Stimulated activated CD4-positive, alpha-beta T cell treated with anti-CD3 and anti-CD28 coated beads, TNF-alpha, amount 100 ng/mL, for 24 hours (primary cell): Measurements from ENCODE around the gene CENPO.
"Not testable (repeated sequence)": the region's sequence is repeated elsewhere in the genome, so short reads cannot be mapped to it uniquely, and the experiment has no call there.

ENCODE experiments used
- DNase-seq, 3 experiments: peaks; one replicate each; pipeline ENCODE4 v3.0.0-alpha.2; 2020; ENCODE audit warnings: low read depth in 3 of 3

Gene CENPO

DNA sequence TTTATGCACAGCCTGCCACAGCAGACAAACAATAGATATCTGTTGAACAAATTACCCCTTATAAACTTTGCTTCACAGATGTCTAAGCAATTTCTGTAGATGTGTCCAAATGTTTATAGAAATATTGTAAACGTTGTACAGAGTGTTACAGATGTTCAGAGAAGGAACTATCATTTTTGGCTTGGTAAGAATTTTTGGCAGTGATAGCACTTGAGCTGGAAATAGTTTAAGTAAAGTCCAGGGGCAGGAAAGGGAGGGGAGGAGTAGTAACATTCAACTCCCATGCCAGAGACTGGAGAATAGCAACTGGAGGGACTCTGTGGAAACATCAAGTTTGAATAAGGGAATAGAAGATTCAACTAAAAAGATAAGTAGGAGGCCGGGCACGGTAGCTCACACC is 4.4 kb upstream of the CENPO start:
- DNase-seq: no peak

DNA sequence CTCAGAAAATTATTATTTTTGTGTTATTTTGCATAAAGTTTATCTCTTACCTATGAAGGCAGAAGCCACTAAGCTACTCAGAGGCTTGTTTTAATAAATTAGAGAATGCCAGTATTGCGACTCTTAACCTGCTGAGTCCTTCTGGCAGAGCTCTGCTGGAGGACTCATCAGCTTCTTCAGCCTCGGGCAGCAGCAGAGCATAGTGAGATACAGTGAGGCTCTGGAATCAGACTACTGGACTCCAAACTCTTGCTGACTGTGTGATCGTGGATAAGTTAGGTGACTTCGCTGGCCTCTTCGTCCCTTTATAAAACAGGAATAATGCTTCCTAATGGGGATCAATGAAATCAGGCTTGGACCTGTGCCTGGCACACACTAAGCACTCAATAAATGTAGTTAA is 1.8 kb upstream of the CENPO start:
- no peak for DNase-seq

DNA sequence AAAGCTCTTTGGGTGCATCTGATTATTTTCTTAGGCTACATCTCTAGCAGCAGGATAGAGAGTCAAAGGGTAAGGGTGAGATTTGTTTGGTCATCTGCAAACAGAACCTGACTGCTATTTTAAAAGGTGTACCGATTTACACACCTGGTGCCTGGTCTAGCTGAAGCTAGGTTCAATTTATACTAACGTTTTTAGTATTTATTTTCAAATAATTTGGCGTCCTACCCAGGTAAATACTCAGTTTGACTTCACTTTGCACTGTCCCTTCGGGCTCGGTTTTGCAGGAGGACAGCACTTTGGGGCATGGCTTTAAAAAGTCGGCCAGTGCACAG is 717 bp upstream of the CENPO start:
- DNase-seq: no peak

DNA sequence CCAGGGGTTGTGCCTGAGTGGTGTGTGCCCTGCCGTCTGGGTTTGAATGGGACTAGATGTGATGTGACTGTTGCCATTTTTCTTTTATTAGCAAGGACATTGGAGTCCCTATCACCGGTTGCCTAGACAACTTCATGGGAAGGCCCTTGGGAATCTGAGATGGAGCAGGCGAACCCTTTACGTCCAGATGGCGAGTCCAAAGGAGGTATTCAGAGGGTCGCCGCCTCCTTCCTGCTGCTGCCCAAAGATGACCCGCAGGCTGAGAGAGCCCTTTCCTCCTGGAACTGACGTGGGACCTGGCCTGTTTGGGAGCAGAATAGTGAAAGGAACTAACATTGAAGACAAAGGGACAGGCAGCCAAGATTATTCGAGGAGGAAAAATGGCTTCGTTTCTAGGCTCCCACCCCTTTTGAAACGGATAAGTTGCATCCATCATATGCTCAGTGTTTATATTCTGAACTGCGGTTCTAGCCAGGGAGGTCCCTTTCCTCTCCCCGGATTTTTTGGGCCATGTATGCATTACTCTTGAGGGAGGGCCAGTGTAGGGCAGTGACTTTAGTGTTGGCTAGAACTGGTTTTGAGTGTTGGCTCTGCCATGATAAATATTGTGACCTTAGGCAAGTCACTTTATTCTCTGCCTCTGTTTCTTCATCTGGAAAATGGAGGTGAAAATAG is 673 bp downstream of the CENPO start:
- DNase-seq: no peak

DNA sequence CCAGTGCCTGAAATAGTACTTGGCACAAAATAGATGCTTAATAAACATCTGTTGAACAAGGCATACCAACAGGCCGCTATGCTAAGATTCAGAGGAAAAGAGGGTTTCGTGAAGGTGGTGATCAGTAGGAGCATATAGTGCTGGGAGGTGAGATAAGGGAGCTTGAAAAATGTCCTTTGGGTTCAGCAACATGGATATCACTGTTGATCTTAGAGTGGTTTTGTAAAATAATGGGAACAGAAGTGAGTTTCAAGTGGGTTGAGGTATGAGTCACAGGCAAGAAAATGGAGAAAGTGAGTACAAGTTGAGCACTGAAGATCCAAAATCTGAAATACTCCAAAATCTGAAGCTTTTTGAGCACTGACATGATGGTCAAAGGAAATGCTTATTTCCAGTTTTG is 4.4 kb downstream of the CENPO start:
- no peak for DNase-seq

DNA sequence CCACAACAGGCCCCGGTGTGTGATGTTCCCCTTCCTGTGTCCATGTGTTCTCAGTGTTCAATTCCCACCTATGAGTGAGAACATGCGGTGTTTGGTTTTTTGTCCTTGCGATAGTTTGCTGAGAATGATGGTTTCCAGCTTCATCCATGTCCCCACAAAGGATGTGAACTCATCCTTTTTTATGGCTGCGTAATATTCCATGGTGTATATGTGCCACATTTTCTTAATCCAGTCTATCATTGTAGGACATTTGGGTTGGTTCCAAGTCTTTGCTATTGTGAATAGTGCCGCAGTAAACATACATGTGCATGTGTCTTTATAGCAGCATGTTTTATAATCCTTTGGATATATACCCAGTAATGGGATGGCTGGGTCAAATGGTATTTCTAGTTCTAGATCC is 7.3 kb downstream of the CENPO start:
- DNase-seq: not testable (repeated sequence)

DNA sequence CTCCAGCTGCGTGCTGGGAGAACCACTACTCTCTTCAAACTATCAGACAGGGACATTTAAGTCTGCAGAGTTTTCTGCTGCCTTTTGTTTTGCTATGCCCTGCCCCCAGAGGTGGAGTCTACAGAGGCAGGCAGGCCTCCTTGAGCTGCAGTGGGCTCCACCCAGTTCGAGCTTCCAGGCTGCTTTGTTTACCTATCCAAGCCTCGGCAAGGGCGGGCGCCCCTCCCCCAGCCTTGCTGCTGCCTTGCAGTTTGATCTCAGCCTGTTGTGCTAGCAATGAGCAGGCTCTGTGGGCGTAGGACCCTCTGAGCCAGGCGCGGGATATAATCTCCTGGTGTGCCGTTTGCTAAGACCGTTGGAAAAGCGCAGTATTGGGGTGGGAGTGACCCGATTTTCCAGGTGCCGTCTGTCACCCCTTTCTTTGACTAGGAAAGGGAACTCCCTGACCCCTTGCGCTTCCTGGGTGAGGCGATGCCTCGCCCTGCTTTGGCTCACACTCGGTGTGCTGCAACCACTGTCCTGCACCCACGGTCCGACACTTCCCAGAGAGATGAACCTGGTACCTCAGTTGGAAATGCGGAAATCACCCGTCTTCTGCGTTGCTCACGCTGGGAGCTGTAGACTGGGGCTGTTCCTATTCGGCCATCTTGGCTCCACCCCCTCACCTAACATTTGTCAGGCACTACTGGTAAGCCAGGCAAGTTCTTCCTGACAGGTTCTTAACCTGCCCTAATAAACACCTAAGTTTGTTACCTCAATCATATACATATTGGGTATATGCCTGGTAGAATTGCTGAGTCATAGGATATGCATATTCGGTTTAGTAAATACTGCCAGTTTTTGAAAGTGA is 12.8 kb downstream of the CENPO start:
- DNase-seq: not testable (repeated sequence)

DNA sequence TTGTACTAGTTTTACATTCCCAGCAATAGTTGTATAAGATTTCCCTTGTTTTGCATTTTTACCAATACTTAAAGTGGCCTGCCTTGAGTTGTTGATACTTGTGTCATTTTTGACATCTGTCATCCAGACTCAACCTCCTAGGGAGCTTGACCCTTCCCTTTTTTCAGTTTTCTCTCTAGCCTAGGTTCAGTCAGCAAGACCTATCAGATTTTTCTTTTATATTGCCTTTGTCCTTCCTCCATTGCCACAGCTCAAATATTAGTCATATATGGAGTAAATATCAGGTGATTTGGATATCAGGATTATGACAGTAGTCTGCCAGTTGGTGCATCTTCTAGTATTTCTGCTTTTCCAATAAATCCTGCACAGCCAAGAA is 13.4 kb downstream of the CENPO start:
- no peak for DNase-seq

DNA sequence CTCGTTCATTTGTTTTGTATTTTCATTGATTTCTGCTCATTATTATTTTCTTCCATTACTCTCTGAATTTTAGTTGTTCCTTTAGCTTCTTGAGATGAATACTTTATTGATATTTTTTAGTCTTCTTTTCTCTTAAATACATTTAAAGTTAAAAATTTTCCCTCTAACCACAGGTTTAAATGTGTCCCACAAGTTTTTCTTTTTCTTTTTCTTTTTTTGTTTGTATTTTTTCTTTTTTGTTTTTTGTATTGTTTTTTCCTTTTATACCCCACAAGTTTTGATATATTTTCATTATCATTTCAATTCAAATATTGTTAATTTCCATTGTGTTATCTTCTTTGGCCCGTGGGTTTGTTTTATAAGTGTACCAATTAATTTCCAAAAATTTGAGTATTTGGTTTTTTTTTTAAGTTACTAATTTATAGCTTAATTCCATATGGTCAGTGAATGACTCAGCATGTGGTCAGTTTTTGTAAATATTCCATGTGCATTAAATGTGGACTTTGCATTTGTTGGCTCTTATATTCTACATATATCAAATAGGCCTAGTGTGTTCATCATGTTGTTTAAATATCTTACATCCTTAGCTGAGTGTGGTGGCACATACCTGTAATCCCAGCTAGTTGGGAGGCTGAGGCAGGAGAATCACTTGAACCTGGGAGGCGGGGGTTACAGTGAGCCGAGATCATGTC is 16.2 kb downstream of the CENPO start:
- DNase-seq: no peak

DNA sequence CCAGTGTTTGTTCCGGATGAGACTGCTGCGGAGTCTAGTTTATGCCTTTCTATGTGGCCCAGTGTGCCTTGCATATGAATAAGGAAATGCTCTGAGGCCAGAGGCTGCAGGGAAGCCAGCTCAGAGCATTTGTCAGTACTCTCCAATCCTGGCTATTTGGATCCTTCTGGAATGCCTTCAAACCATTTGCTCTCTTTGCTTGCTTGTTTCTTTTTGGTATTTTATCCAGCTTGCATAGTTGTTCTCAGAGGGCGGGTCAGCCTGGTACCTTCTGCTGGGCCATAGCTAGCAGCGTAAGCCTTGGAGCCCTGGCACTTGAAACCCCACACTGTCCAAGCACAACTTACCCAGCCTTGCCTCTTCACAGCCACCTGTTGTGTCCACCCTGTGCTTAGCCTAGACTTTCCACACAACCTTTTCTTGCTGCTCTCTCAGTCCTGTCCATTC is 20.5 kb downstream of the CENPO start:
- DNase-seq: no peak

DNA sequence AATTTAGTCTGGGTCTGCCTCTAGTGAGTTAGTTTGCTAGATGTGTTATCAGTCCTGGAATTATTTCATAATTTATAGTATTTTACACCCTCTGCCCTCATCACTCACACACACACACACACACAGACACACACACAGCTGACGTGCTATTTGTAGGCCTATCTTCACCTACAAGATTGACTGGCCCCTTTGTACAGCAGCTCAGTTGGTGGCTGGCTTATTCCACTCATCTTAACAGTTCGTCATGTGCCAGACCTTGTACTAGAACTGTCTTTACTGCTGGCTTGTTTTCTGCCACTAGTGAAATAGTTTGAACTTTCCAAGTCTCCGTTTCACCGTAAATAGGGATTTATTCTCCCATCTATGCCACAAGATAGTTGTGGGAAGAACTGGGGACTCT is 21.3 kb downstream of the CENPO start:
- no peak for DNase-seq

DNA sequence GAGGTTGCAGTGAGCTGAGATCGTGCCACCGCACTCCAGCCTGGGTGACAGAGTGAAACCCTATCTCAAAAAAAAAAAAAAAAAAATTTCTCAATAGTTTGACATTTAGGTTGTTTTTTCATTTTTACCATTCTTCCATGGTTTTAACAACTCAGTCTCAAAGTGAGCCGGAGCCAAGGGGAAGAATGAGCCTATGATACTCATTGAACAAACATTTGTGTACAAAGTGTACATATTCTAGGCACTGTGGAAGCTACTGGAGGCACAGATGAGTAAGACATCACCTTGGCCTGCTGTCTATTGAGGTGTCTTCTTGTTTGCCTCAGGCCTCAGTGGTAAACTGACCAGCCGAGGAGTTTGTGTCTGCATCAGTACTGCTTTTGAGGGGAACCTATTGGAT is 21.9 kb downstream of the CENPO start:
- DNase-seq: no peak

DNA sequence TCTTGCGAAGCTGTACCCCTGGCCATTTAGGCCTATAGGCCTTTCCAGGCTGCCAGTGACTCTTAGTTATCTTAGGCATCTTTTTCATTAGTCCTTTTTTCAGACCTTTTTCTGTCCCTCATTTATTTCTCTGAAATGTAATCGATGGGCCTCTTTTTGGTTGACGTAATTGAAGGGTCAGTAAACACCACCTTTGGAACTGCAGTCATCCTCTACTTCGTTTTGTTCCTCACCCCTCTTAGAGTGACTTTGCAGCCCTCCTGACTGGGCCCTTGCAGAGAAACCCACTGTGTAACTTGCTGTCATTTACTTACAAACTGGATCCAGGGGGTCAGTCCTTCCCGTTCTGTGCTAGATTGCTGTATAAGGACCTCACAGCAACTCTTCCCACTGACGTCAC is 23.2 kb downstream of the CENPO start:
- DNase-seq: no peak

DNA sequence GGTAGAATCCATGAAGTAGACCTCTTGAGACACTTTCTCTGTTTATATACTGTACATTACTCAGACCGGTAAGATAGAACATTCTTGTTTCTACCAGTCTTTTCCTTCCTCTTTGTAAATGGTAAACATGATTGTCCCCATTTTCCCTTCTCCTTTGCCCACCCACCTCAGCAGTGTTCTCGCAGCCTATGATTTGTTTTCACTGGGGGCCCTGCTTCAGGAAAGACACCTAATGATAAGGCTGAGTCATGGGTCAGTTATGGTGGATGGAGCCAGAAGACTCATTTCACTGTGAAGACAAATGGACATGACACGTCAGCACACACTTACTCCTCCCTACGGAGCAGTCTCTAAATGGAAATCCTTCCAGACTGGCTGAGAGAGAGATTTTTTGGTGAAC is 23.7 kb downstream of the CENPO start:
- no peak for DNase-seq

DNA sequence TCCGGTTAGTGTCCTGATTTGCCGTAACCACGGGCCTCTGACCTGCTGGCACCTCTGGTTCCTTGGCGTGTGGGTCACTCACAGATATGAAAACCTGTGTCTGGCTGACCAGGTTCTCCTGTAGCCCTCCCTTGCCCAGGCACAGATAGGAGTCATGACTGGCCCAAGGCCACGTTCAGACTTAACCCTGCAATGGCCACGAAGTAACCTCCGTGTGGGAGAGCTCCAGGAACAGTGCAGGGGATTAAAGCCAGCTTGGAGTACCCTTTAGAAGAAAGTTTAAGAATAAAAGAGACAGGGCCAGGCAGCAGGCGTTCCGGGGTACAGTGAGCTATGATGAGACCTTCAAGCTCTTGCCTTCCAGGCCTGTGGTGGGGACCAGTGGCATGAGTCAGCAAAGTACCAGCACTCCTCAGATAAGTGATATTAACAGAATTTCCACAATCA is 25.5 kb downstream of the CENPO start:
- no peak for DNase-seq

DNA sequence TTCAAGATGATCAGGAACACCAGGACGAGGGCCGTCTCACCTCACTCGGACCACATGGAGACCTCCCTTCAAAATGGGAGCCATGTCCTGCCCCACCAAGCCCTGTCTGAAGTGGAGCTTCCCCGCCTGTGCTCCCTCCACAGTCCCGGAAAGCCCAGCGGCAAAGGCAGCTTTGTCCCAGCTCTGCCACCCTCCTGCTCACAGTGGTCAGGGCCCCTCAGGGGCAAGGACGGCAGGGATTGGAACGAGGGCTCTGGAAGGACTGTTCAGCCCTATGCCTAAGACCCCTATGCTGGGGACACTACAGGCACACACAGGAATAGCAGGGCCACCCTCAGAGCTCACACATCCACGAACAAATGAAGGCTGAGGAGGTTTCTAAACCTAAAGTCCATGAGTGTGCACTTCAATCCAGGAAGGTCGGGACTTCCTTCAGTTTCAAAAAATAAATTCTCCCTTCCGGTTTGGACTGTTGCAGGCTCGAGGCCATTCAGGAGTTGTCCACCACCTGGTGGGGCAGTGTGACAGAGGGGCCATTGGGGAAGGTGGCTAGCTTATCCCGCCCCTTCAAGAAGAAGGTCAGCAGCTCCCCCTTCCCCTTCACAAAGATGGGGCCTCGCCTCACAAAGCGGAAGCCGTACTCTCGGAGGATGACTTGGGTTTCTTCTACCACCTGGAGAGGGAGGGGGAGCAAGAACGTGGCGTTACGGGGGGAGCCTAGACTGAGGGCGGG is 26.4 kb downstream of the CENPO start:
- DNase-seq: no peak

DNA sequence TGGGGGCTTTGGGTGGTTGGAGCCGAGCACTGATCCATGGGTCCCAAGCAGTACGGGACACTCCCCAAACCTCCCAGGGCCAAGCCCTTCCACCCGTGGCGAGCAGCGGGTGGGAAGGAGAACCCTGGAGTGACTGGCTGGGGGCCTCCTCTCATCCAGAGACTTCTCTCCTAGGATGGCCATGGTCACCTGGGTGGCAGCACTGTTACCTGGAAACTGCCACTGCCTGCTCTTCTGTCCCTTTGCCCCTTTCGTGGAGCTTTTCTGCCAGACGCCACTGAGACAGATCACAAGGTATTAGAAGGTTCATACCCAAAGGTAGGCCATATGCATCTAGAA is 26.9 kb downstream of the CENPO start:
- DNase-seq: no peak

DNA sequence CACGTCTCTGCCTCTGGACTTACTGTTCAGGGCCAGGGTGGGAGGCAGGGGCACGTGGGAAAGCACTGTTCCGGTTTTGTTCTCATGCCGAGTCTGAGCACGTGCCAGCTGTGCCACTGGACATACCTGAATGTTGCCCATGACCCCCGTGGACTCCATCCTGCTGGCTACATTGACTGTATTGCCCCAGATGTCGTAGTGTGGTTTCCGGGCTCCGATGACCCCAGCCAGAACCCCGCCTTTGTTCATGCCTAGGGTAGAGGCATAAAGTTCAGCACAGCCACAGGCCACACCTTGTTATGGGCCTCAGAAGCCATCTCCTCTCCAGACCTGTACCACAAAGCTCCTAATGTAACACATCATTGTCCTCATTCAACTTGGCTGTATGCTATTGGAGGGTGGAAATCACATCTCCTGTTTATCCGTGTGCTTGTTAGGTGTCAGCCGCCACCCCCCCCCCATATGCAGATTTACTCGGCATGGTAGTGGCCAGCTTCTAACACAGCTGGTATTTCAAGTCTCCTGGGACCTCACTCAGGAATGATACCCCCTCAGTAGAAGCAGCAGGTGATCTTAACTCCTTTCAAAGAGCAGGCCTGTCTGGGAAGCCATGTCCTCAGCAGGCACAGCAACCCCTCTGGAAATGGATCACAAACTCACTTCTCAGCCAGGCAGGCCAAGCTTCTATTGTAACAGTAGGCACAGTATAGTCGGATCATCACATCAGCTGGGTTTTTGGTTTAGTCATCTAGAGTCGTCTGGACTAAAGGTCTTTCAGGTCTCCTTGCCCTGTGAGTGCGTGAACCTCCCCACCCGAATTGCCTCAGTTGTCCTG is 27.6 kb downstream of the CENPO start:
- DNase-seq: no peak

DNA sequence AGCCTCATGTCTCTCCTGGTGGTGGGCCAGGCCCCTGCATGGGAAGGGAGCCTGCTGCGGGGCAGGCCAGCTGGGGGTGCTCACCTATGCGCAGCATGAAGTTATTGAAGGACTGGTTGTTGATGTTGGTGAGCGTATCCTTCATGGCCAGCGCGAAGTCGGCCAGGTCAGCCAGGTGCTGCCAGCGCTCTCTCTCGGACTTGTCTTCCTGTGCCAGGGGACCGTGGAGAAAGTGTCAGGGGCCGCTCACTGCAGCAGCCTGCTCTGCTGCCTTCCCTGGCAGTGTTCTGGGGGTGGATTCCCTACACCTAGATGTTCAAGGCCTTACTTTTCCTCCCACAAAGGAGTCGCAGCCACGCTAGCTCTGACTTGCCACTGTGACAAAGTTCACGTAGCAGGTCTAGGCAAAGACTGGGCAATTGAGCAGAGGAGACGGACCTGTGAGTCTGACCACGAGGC is 28.2 kb downstream of the CENPO start:
- no peak for DNase-seq

DNA sequence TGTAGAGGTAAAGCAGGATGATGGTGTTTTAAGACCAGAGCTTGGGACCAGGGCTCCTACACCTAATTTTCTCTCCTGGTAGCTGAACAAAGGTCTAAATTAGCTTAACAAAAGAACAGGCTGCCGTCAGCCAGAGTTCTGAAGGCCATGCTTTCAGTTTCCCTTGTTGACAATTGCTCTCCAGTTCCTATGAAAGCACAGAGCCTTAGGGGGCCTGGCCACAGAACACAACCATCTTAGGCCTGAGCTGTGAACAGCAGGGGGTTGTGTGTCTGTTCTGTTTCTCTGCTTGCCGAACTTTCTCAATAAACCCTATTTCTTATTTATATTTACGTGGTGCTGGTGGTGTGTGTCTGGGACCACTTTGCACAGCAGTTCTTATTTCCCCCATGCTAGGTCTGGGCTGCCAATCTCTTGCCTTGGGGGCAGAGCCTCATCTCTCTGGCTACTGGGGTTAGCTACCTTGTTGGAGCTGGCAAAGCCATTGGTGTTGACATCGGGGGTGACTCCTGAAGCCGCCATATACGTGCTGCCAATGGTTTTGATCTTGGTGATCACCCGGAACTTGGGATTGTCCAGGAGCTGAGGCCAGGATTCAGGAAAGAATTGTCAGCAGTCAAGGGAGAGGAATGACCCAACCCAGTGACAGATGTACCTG is 29.0 kb downstream of the CENPO start:
- no peak for DNase-seq

DNA sequence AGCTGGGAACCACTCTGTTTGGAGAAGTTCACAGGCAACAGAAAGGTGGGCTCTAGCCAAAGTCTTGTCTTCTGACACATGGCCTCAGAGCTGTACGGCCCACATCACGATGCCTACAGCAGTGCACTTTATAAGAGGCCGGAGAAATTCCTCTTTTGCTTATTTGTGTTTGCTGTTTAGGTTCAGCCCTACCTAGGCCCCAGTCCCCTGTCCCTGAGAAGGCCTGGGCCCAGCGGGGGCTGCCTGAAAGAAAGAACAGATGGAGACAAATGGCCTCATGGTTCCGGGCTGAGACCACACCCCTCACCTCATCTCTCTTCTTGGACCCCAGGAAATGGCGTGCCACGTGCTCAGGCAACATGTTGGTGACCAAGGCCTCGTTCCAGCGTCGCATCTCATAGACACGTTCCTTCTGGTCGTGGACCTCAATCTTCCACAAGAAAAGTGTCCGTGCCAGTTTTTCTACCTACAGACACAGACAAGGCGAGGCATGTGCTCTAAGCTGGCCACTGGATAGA is 30.9 kb downstream of the CENPO start:
- DNase-seq: no peak
